Neural crest cell (in vitro differentiated cells): ENCODE data around the gene NAA15. TPM values are rescaled to one million over a fixed set of nuclear protein-coding genes. Genes with fewer than 3 reads are reported as not detected.
"Not testable (repeated sequence)": the region's sequence is repeated elsewhere in the genome, so short reads cannot be mapped to it uniquely, and the experiment has no call there.

Source experiments
- DNase-seq: peaks from one replicate; pipeline ENCODE4 v3.0.0; 2021; ENCODE audit warnings: low read depth, mixed read lengths, low spot score
- H3K27ac Mint-ChIP-seq: one replicate; pipeline ENCODE4 v1.8.0; 2021; ENCODE audit warnings: mild to moderate bottlenecking, mixed read lengths; ENCODE audit not compliant: unreplicated experiment
- H3K27me3 Mint-ChIP-seq: 2 replicates; pipeline ENCODE4 v1.8.0; 2021; ENCODE audit warnings: low read depth, mild to moderate bottlenecking, mixed read lengths
- H3K36me3 Mint-ChIP-seq: 2 replicates; pipeline ENCODE4 v1.8.0; 2021; ENCODE audit warnings: low read depth, mild to moderate bottlenecking, mixed read lengths
- H3K4me1 Mint-ChIP-seq: 2 replicates; pipeline ENCODE4 v1.8.0; 2021; ENCODE audit warnings: mixed read lengths
- H3K4me3 Mint-ChIP-seq: one replicate; pipeline ENCODE4 v1.8.0; 2021; ENCODE audit warnings: mild to moderate bottlenecking, mixed read lengths
- H3K9me3 Mint-ChIP-seq: 2 replicates; pipeline ENCODE4 v1.8.0; 2021; ENCODE audit warnings: mixed read lengths
- total RNA-seq: library from RNA; stranded (reverse); gene quantifications from 2 replicates; pipeline ENCODE4 v1.2.1, GENCODE V29; 2021
- TF ChIP-seq, protein P1 (sequence below): fragments of 200-600 bp; sonication (generic); conservative IDR thresholded peaks from 2 replicates; pipeline ENCODE4 v1.5.0; 2021; ENCODE audit warnings: antibody characterized with exemption, mild to moderate bottlenecking

Gene NAA15
- total RNA-seq, 1 donor from 2014 or later: 81.9 TPM

DNA sequence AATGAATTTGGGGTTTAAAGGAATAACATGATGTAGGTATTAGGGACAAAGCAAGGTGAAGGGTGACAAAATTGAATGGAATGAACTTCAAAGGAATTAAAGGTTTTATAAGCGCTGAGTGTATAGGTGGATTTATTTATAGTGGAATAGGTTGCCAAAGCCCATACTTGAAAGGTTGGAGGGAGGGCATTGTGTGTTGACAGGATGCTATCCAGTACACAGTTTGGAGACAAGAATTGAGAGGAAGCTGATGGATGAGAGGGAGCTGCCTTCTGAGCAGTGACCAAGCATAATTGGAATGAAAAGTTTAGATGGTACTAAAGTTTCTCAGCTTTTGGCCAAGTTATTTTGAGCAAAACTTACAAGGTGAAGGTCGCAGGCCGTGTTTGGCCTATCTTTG, 100.1 kb downstream of the NAA15 start:
- no peaks in the 10 kb centered on the region for H3K9me3 Mint-ChIP-seq
- no peaks in the 10 kb centered on the region for H3K4me1 Mint-ChIP-seq
- no peaks in the 10 kb centered on the region for H3K27me3 Mint-ChIP-seq
- H3K27ac Mint-ChIP-seq: peak overlapping the region; percentile 0
- peaks cover 20% of the 10 kb centered on the region for H3K36me3 Mint-ChIP-seq
- no peak overlapping the region for H3K4me3 Mint-ChIP-seq
- TF ChIP-seq, protein P1, sequence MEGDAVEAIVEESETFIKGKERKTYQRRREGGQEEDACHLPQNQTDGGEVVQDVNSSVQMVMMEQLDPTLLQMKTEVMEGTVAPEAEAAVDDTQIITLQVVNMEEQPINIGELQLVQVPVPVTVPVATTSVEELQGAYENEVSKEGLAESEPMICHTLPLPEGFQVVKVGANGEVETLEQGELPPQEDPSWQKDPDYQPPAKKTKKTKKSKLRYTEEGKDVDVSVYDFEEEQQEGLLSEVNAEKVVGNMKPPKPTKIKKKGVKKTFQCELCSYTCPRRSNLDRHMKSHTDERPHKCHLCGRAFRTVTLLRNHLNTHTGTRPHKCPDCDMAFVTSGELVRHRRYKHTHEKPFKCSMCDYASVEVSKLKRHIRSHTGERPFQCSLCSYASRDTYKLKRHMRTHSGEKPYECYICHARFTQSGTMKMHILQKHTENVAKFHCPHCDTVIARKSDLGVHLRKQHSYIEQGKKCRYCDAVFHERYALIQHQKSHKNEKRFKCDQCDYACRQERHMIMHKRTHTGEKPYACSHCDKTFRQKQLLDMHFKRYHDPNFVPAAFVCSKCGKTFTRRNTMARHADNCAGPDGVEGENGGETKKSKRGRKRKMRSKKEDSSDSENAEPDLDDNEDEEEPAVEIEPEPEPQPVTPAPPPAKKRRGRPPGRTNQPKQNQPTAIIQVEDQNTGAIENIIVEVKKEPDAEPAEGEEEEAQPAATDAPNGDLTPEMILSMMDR: no peak
- DNase-seq: no peak

DNA sequence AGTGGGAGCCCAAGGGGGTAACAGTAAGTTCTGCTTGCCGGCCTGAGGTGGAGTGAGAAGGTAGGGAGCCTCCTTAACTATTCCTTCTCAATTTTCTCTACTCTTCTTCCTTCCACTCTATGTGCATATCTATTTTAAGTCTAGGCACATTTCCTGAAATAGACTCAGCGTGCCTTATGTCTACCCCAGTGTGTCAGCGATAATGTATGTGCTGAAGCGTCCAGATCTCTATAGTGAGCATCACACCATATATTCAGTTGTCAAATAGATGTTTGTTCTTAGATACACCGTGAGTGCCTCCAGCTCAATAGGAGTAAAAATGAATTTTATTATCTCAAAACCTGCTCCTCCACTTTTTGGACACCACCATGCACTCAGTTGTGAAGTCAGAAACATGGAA, 101.1 kb downstream of the NAA15 start:
- H3K9me3 Mint-ChIP-seq: no peaks in the 10 kb centered on the region

DNA sequence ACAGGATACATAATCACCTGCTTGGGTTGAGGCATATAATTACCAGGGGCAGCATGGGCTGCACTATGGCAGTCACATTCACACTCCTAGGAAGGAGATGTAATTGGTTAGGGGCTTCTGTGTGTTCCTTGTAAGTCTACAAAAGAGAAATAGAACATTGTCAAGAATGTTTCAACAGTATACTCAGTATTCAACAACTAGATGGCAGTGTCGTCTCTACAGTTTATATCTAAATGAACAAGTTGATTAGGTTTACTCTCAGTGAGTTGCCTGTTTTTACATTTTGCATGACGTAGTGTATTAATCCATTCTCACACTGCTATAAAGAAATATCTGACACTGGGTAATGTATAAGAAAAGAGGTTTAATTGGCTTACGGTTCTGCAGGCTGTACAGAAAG, 102.2 kb downstream of the NAA15 start:
- Mint-ChIP-seq H3K4me1 (no peaks in the 10 kb centered on the region), H3K9me3 (no peaks in the 10 kb centered on the region), H3K36me3 (peaks cover 15% of the 10 kb centered on the region), H3K4me3 (no peak overlapping the region), H3K27me3 (no peaks in the 10 kb centered on the region), H3K27ac (no peak overlapping the region)
- TF ChIP-seq, protein P1: no peak
- no peak for DNase-seq

More for the DNA sequence above, 101.1 kb downstream of the NAA15 start:
- no peaks in the 10 kb centered on the region for H3K4me1 Mint-ChIP-seq
- H3K27ac Mint-ChIP-seq: no peak overlapping the region
- H3K27me3 Mint-ChIP-seq: no peaks in the 10 kb centered on the region
- TF ChIP-seq, protein P1: no peak
- peaks cover 21% of the 10 kb centered on the region for H3K36me3 Mint-ChIP-seq
- no peak for DNase-seq
- no peak overlapping the region for H3K4me3 Mint-ChIP-seq

GRCh38 chr4:139410312-139410711, 109.0 kb downstream of the NAA15 start:
- peaks cover 35% of the 10 kb centered on the region for H3K36me3 Mint-ChIP-seq
- H3K27ac Mint-ChIP-seq: peak overlapping the region; percentile 66
- no peak for DNase-seq
- H3K4me3 Mint-ChIP-seq: no peak overlapping the region
- H3K9me3 Mint-ChIP-seq: peaks cover 10% of the 10 kb centered on the region
- TF ChIP-seq, protein P1: no peak
- H3K27me3 Mint-ChIP-seq: no peaks in the 10 kb centered on the region
- H3K4me1 Mint-ChIP-seq: no peaks in the 10 kb centered on the region

DNA sequence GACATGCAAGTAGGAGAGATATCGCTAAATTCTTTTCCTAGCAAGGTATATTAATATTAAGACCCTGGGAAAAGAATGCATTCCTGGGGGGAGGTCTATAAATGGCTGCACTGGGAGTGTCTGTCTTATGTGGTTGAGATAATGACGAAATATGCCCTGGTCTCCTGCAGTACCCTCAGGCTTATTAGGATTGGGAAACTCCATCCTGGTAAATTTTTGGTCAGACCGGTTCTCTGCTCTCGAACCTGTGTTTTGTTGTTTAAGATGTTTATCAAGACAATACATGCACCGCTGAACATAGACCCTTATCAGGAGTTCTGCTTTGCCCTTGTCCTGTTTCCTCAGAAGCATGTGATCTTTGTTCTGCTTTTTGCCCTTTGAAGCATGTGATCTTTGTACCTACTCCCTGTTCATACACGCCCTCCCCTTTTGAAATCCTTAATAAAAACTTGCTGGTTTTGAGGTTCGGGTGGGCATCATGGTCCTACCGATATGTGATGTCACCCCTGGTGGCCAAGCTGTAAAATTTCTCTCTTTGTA, 113.4 kb downstream of the NAA15 start:
- peaks cover 13% of the 10 kb centered on the region for H3K9me3 Mint-ChIP-seq
- not testable (repeated sequence) for H3K4me3 Mint-ChIP-seq, H3K27ac Mint-ChIP-seq, H3K4me1 Mint-ChIP-seq, H3K27me3 Mint-ChIP-seq, DNase-seq
- peaks cover 42% of the 10 kb centered on the region for H3K36me3 Mint-ChIP-seq

GRCh38 chr4:139416073-139416673, 114.9 kb downstream of the NAA15 start:
- Mint-ChIP-seq H3K4me1 (no peaks in the 10 kb centered on the region), H3K4me3 (no peak overlapping the region), H3K27me3 (no peaks in the 10 kb centered on the region), H3K9me3 (peaks cover 22% of the 10 kb centered on the region), H3K36me3 (peaks cover 52% of the 10 kb centered on the region), H3K27ac (no peak overlapping the region)
- DNase-seq: peak; percentile 9
- TF ChIP-seq, protein P1: peak; percentile 81
